Activated T-cell treated with anti-CD3 and anti-CD28 coated beads for 4 hours (primary cell): ENCODE results near the gene MTOR.
"Not testable (repeated sequence)": the region's sequence is repeated elsewhere in the genome, so short reads cannot be mapped to it uniquely, and the experiment has no call there.

Source experiments
- DNase-seq: peaks from one replicate; pipeline ENCODE4 v3.0.0-alpha.2; 2020

MTOR gene

GRCh38 chr1:11100149-11100493, 162.2 kb downstream of the MTOR start:
- no peak for DNase-seq

DNA sequence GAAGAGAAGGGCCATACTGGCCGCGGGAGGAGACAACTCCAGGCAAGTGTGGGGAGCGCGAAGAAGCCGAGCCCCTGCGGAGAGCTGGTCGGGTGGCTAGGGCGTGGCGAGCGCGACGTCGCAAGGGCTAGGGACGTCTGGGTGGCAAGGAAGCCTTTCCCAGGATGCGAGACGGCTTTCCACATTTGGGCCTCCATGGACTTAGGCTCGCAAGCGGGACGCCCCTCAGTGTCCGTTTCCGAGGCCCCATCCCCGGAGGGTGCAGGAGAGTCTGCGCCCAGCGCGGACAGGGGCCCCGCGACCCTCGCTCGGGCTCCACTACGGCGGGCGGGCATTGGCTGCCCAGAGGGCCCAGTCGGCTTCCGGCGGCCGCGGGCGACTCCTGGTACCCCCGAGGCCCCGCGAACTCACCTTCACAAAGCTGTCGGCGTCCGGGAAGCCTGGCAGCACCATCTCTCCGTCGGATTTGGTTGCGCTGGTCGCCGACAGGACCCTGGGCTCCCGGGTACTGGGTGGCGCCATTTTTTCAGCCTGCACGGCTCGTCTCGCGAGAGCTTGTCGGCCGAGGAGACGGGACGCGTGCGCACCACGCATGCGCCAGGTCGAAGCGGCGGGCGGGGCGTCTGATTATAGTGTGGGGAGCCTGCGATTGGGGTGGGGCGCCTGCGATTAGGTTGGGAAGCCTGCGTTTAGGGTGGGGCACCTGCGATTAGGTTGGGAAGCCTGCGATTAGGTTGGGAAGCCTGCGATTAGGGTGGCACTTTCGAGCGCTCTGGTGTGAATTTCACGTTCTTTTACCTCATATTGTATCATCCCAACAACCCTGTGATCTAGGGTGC, 162.8 kb downstream of the MTOR start, which contains the start of gene EXOSC10:
Gene EXOSC10 (minus strand): TSS at position 560 of the 839 bp plus-strand sequence. CDS start 38 bp downstream, at position 522.
- peak; percentile 96 for DNase-seq

DNA sequence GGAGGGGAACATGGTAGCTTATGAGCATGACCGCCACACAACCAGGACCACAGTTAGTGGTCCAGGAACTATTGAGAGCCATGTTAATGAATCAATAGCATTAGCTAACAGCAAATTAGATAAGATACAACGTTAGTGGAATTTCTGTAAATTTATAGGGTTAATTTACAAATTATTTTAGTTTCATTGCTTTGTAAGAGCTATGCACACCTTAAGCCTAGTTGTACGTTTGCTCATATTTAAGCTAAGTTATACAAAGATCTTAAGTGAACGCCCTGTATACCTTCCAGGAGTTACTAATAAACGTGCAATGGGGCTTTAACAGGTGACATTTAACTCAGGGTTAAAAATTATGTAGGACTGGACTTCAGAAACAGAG, 163.4 kb downstream of the MTOR start:
- DNase-seq = no peak

- DNase-seq = not testable (repeated sequence)
These were observed 178.6 kb downstream of the MTOR start for GRCh38 chr1:11083784-11084183.

- DNase-seq = no peak
These were observed 181.4 kb downstream of the MTOR start for GRCh38 chr1:11080931-11081330.

GRCh38 chr1:11078631-11079030, 183.7 kb downstream of the MTOR start:
- DNase-seq = no peak

DNA sequence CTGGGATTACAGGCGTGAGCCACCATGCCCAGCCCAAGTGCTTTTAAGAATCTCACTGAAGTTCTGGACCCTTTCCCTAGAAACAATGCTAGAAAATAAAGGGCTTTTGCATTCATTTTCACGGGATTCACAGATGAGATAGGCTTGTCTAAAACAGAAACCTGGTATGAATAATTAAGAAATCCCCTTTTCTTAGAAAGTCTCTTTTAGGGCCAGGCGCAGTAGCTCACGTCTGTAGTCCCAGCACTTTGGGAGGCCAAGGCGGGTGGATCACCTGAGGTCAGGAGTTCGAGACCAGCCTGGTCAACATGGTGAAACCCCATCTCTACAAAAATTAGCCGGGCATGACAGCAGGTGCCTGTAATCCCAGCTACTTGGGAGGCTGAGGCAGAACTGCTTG, 189.0 kb downstream of the MTOR start:
- DNase-seq = not testable (repeated sequence)

DNA sequence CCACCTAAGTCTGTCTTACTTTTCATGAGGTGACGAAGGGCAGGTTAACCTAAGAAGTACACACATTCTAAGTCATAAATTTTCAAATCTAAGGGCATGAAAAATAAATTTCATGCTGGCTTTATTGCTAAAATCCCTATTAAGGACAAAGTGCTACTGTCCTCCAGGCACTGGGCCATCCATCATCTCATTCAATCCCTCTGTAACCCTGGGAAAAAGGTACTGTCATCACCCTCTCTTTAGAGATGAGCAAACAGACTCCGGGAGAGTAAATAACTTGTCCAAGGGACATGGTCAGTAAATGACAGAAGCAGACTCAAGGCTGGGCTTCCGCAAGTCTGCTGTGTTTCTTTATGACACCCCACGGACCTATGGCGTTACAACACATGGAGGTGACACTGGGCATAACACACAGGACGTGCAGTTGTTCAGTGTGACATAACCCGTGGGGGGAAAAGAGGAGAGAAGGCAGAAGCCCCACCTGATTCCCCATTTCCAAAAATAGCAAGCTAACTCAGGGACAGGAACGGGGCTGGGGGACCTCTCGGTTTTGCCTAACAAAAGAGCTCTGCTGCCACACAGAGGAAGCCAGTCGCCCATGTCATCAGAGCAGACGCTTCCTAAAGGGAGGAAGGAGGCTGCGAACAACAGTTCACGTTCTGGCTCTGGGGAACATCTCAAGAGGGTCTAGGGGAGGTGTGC, 190.0 kb downstream of the MTOR start:
- no peak for DNase-seq

GRCh38 chr1:11071463-11072215, 190.7 kb downstream of the MTOR start:
- no peak for DNase-seq

DNA sequence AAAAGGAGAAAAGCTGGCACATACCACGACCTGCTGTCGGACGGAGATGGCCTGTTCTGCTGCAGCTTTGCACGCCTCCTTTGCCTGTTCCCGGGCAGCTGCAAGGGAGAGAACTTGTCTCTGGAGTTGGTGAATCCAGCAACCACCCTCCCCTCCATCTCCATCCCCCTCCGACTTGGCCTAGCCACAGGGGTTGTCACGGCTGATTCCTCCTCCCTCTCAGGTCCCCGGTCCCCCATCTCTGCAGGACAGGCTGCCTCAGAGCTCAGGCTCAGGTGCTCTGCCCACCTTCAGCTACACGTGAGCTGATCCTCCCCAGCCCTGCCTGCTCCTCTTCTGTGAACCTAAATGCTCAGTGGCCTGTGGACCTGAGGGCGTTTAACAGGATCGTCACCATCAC, 191.5 kb downstream of the MTOR start:
- DNase-seq = no peak

- DNase-seq = no peak
These were observed 193.5 kb downstream of the MTOR start for GRCh38 chr1:11068600-11069473.

- DNase-seq = no peak
These were observed 194.4 kb downstream of the MTOR start for GRCh38 chr1:11067716-11068599.

GRCh38 chr1:11065796-11066195, 196.6 kb downstream of the MTOR start:
- DNase-seq = no peak

GRCh38 chr1:11064942-11065341, 197.4 kb downstream of the MTOR start:
- no peak for DNase-seq

GRCh38 chr1:11063937-11064537, 198.3 kb downstream of the MTOR start:
- not testable (repeated sequence) for DNase-seq

GRCh38 chr1:11062965-11063401, 199.4 kb downstream of the MTOR start:
- DNase-seq = no peak

- DNase-seq = no peak
These were observed 200.5 kb downstream of the MTOR start for GRCh38 chr1:11061652-11062365.

DNA sequence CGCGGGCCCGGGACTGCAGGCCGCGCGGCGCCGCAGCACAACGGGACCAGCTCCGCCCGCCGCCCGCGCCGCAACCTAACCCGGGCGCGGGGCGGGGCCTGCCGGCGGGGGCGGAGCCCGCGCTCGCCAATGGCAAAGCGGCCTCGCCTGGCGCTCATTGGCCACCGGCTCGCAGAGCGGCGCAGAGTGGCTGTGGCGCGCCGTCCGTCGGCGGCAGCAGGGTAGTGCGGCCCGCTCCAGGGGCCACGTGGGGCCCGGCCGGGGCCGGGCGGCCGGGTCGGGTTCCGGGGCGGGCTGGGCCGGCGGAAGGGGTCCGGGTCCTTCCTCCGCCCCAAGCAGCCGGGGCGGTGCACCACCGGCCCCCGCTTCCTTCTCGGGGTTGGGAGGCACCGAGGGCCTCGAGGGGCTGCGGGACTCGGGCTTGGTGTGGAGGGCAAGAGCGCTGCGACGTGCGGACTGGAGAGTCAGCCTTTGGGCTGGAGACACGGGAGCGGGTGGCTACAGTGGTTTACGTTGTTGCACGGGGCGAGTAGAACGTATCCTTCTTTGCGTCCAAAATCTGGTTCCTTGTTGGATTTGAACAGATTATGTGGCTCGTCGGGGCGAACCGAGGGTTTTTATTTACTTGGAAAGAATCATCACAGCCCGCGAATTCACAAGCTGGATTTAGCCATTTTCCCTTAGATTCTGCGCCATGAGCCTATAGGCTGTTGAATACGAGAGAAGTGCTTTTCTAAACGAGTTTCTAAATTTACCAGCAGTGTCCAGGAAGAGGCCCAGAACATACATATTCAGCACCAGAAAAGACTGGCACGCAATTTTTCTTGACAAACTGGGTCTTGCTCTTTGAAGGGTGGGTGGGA, 202.2 kb downstream of the MTOR start, which contains the start of gene SRM:
Gene SRM (minus strand): TSS at position 51 of the 863 bp plus-strand sequence. CDS start 75 bp downstream, outside the sequence.
- DNase-seq = peak; percentile 83
